Upper lobe of right lung (tissue), 1 donor: ENCODE results near the gene CD274. TPM values are rescaled to one million over a fixed set of nuclear protein-coding genes. Genes with fewer than 3 reads are reported as not detected.

Experiments used
- ATAC-seq: fragments of 200-7000 bp; cut with Tn5 transposase; one replicate; pipeline ENCODE4 v1.9.1; 2020; ENCODE audit warnings: mild to moderate bottlenecking, moderate library complexity
- DNase-seq: peaks from one replicate; pipeline ENCODE4 v3.0.0-alpha.2; 2020
- H3K27ac ChIP-seq: fragments of 200-600 bp; one replicate; pipeline ENCODE4 v1.8.0; 2022
- H3K27me3 ChIP-seq: fragments of 200-600 bp; one replicate; pipeline ENCODE4 v1.8.0; 2022; ENCODE audit warnings: mild to moderate bottlenecking
- H3K36me3 ChIP-seq: fragments of 200-600 bp; one replicate; pipeline ENCODE4 v1.8.0; 2022
- H3K4me1 ChIP-seq: fragments of 200-600 bp; one replicate; pipeline ENCODE4 v1.8.0; 2022
- H3K4me3 ChIP-seq: fragments of 200-600 bp; one replicate; pipeline ENCODE4 v1.8.0; 2022; ENCODE audit warnings: mild to moderate bottlenecking
- H3K9me3 ChIP-seq: fragments of 200-600 bp; one replicate; pipeline ENCODE4 v1.8.0; 2022
- intact Hi-C: fragments of 100-400 bp; cut with DNase I; formaldehyde crosslinking; loops from one replicate; pipeline ENCODE4 v1.11.0; 2022
- long read RNA-seq: library from polyadenylated mRNA; unstranded; transcript quantifications from one replicate; pipeline ENCODE4 v2.0.0, GENCODE V29; 2021
- total RNA-seq: library from RNA; stranded (reverse); fragmentation: NEBNext Ultra II Directional; extraction: Animal tissue kit (Norgen Biotek cat#: 25700); gene quantifications from one replicate; pipeline ENCODE4 v1.2.1, GENCODE V29; 2021
- TF ChIP-seq, protein P1 (sequence below): fragments of 200-600 bp; IDR thresholded peaks from one replicate; pipeline ENCODE4 v1.8.0; 2022; ENCODE audit warnings: antibody characterized with exemption
- donor health status: DM: no; HTN: yes; CAD: no; lungs with severe emphysema.

The CD274 gene
- 25.9 TPM for total RNA-seq
- long read RNA-seq, transcript CD274-202 (7 exons, 3,644 nt): major isoform, 15 of 21 reads
- long read RNA-seq, partial matches to known transcripts: 3 of 21 reads
- long read RNA-seq, other reads (novel, unspliced or antisense): 3 of 21 reads

- peaks cover 31% of the 10 kb centered on the region for H3K4me1 ChIP-seq
- TF ChIP-seq, protein P1, sequence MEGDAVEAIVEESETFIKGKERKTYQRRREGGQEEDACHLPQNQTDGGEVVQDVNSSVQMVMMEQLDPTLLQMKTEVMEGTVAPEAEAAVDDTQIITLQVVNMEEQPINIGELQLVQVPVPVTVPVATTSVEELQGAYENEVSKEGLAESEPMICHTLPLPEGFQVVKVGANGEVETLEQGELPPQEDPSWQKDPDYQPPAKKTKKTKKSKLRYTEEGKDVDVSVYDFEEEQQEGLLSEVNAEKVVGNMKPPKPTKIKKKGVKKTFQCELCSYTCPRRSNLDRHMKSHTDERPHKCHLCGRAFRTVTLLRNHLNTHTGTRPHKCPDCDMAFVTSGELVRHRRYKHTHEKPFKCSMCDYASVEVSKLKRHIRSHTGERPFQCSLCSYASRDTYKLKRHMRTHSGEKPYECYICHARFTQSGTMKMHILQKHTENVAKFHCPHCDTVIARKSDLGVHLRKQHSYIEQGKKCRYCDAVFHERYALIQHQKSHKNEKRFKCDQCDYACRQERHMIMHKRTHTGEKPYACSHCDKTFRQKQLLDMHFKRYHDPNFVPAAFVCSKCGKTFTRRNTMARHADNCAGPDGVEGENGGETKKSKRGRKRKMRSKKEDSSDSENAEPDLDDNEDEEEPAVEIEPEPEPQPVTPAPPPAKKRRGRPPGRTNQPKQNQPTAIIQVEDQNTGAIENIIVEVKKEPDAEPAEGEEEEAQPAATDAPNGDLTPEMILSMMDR: peak; percentile 69
- no peaks in the 10 kb centered on the region for H3K9me3 ChIP-seq
- H3K27me3 ChIP-seq: no peaks in the 10 kb centered on the region
- intact Hi-C loops: no loop called here
- peak within 1 kb of the TSS; percentile 92 for H3K27ac ChIP-seq
- DNase-seq: peak; percentile 97
- H3K4me3 ChIP-seq: peak within 1 kb of the TSS; percentile 77
- no peaks in the 10 kb centered on the region for H3K36me3 ChIP-seq
- peak; percentile 99 for ATAC-seq
Measured at GRCh38 chr9:5450359-5451091, at the start of gene CD274. Gene CD274, plus strand, starts transcription at chr9:5450542. Its CDS starts 5,572 bp downstream, at chr9:5456114.

DNA sequence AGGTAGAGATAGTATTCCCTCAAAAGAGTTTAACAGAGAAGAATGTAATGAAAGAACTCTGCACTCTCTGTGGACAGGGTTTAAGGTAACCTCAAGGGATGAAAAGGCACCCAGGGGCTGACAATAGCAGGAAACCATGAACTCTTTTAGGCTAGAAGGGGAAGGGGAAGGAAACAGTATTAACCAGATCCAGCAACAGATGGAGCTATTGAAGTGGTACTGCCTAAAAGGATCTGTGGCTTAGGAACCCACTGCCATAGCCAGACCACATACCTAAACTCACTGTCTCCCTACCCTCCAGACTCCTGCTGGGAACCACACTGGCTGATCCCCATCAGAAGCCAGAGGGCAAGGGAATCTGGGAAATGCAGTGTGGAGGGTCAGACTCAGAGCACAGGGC lies 48.1 kb upstream of the CD274 start:
- Histone ChIP-seq H3K36me3 (no peaks in the 10 kb centered on the region), H3K27ac (no peak overlapping the region), H3K4me3 (no peak overlapping the region), H3K4me1 (no peaks in the 10 kb centered on the region), H3K27me3 (no peaks in the 10 kb centered on the region), H3K9me3 (no peaks in the 10 kb centered on the region)
- ATAC-seq: no peak
- TF ChIP-seq, protein P1: no peak
- DNase-seq: no peak
- intact Hi-C loops: no loop called here

GRCh38 chr9:5408596-5408995 lies 41.7 kb upstream of the CD274 start:
- H3K9me3 ChIP-seq: peaks cover 8% of the 10 kb centered on the region
- intact Hi-C loops: no loop called here
- no peaks in the 10 kb centered on the region for H3K36me3 ChIP-seq
- TF ChIP-seq, protein P1: no peak
- H3K27ac ChIP-seq: no peak overlapping the region
- H3K4me1 ChIP-seq: no peaks in the 10 kb centered on the region
- no peak overlapping the region for H3K4me3 ChIP-seq
- no peaks in the 10 kb centered on the region for H3K27me3 ChIP-seq
- no peak for ATAC-seq
- DNase-seq: no peak

GRCh38 chr9:5416953-5417352 lies 33.4 kb upstream of the CD274 start:
- Histone ChIP-seq H3K9me3 (no peaks in the 10 kb centered on the region), H3K27ac (no peak overlapping the region), H3K27me3 (no peaks in the 10 kb centered on the region), H3K36me3 (no peaks in the 10 kb centered on the region), H3K4me3 (no peak overlapping the region), H3K4me1 (no peaks in the 10 kb centered on the region)
- ATAC-seq (no peak), DNase-seq (no peak)
- TF ChIP-seq, protein P1: no peak
- intact Hi-C loops: no loop called here

GRCh38 chr9:5418481-5418880 lies 31.9 kb upstream of the CD274 start:
- TF ChIP-seq, protein P1: no peak
- no peaks in the 10 kb centered on the region for H3K4me1 ChIP-seq
- H3K27me3 ChIP-seq: no peaks in the 10 kb centered on the region
- no peaks in the 10 kb centered on the region for H3K9me3 ChIP-seq
- H3K27ac ChIP-seq: no peak overlapping the region
- ATAC-seq (no peak), DNase-seq (no peak)
- no peaks in the 10 kb centered on the region for H3K36me3 ChIP-seq
- intact Hi-C loops: no loop called here
- H3K4me3 ChIP-seq: no peak overlapping the region
